ENCODE measurements around the gene DGCR6. TPM values are rescaled to one million over a fixed set of nuclear protein-coding genes. Genes with fewer than 3 reads are reported as not detected.
"Not testable (repeated sequence)": the region's sequence is repeated elsewhere in the genome, so short reads cannot be mapped to it uniquely, and the experiment has no call there.

Gene DGCR6
- total and polyA plus RNA-seq, 2 donors (not counting 1 experiment from before 2014, with no cell fraction given) = 0.56 to 0.83 TPM

DNA sequence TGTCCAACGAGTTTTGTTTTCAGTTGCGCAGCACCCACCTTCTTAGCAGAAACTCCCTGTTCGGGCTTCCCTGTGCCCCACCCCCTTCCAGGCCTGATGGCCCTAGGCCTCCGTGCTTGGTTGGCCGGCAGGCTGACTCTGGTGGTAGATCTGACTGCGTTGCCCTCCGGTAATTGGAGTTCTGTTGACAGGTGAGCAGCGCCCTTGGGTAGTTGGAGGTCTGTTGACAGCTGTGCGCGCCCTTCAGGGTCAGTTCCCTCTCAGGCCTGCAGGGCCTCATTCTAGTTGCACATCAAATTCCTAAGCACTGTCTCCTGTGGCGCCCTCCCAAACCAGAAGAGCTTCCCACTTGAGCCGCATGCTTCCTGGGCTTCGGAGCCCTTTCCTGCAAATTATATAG is 776 bp downstream of the DGCR6 start:
- Histone ChIP-seq H3K4me2 (ENCODE audit: extremely low read depth, insufficient read depth, low read length) (no peak overlapping the region), H4K20me1 (ENCODE audit: control insufficient read depth, extremely low read depth, insufficient read depth, low read length) (no peaks in the 10 kb centered on the region), H3K4me3 (replicated peaks in 1 of 4; ENCODE audit: control extremely low read depth in 1 of 4, insufficient read depth in 1 of 4, low read depth in 3 of 4, low read length in 4 of 4) (no peak overlapping the region), H3K9me3 (ENCODE audit: control insufficient read depth, insufficient read depth, low read depth, low read length) (no peaks in the 10 kb centered on the region), H3K9ac (ENCODE audit: insufficient read depth, low read length) (no peak overlapping the region), H2AFZ (ENCODE audit: low read length) (no peak overlapping the region), H3K27me3 (ENCODE audit: control insufficient read depth, insufficient read depth, low read length) (no peaks in the 10 kb centered on the region), H3K4me1 (ENCODE audit: control insufficient read depth, extremely low read depth, insufficient read depth, low read length) (no peaks in the 10 kb centered on the region), H3K79me2 (ENCODE audit: control insufficient read depth, insufficient read depth, low read length) (no peaks in the 10 kb centered on the region), H3K36me3 (ENCODE audit: control insufficient read depth, insufficient read depth, low read length) (no peaks in the 10 kb centered on the region), H3K27ac (ENCODE audit: insufficient read depth, low read length) (no peak overlapping the region)
- no peak for DNase-seq (ENCODE audit: low read depth in 2 of 2)
- TF ChIP-seq CTCF (conservative IDR thresholded peaks at IDR 0.05 in 1 of 2, IDR thresholded peaks at IDR 0.05 in 1 of 2; ENCODE audit: low read depth in 1 of 2, low read length in 2 of 2) (no peak), EZH2 (IDR thresholded peaks at IDR 0.05; ENCODE audit: low read length, missing control alignments) (no peak)

GRCh38 chr22:18909556-18909955 is 3.4 kb downstream of the DGCR6 start:
- H4K20me1 ChIP-seq (ENCODE audit: control insufficient read depth, extremely low read depth, insufficient read depth, low read length) = no peaks in the 10 kb centered on the region
- TF ChIP-seq CTCF (conservative IDR thresholded peaks at IDR 0.05 in 1 of 2, IDR thresholded peaks at IDR 0.05 in 1 of 2; ENCODE audit: low read depth in 1 of 2, low read length in 2 of 2) (no peak), EZH2 (IDR thresholded peaks at IDR 0.05; ENCODE audit: low read length, missing control alignments) (no peak)
- no peak overlapping the region for H2AFZ ChIP-seq (ENCODE audit: low read length)
- H3K4me3 ChIP-seq (replicated peaks in 1 of 4; ENCODE audit: control extremely low read depth in 1 of 4, insufficient read depth in 1 of 4, low read depth in 3 of 4, low read length in 4 of 4) = no peak overlapping the region
- no peaks in the 10 kb centered on the region for H3K79me2 ChIP-seq (ENCODE audit: control insufficient read depth, insufficient read depth, low read length)
- no peak for DNase-seq (ENCODE audit: low read depth in 2 of 2)
- no peaks in the 10 kb centered on the region for H3K4me1 ChIP-seq (ENCODE audit: control insufficient read depth, extremely low read depth, insufficient read depth, low read length)
- no peaks in the 10 kb centered on the region for H3K36me3 ChIP-seq (ENCODE audit: control insufficient read depth, insufficient read depth, low read length)
- no peak overlapping the region for H3K9ac ChIP-seq (ENCODE audit: insufficient read depth, low read length)
- H3K4me2 ChIP-seq (ENCODE audit: extremely low read depth, insufficient read depth, low read length) = no peak overlapping the region
- H3K27ac ChIP-seq (ENCODE audit: insufficient read depth, low read length) = no peak overlapping the region
- no peaks in the 10 kb centered on the region for H3K27me3 ChIP-seq (ENCODE audit: control insufficient read depth, insufficient read depth, low read length)
- H3K9me3 ChIP-seq (ENCODE audit: control insufficient read depth, insufficient read depth, low read depth, low read length) = no peaks in the 10 kb centered on the region

DNA sequence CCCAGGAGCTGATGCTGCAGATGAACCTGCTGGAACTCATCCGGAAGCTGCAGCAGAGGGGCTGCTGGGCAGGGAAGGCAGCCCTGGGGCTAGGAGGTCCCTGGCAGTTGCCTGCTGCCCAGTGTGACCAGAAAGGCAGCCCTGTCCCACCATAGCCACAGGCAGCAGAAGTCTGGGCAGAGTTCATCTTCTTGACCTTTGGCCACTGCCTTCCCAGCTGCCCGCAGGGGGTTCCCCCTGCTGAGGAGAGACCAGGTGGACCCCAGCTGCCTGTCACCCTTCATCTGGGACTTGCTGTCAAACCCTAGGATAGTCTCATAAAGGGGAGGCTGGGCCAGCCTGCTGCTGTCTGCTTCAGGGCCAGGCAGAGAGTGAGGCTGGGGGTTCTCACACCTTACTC is 5.4 kb downstream of the DGCR6 start:
- H3K4me3 ChIP-seq (replicated peaks in 1 of 4; ENCODE audit: control extremely low read depth in 1 of 4, insufficient read depth in 1 of 4, low read depth in 3 of 4, low read length in 4 of 4); H3K36me3 ChIP-seq (ENCODE audit: control insufficient read depth, insufficient read depth, low read length); H3K4me1 ChIP-seq (ENCODE audit: control insufficient read depth, extremely low read depth, insufficient read depth, low read length); DNase-seq (ENCODE audit: low read depth in 2 of 2); H3K27ac ChIP-seq (ENCODE audit: insufficient read depth, low read length); H3K27me3 ChIP-seq (ENCODE audit: control insufficient read depth, insufficient read depth, low read length); H2AFZ ChIP-seq (ENCODE audit: low read length); H3K4me2 ChIP-seq (ENCODE audit: extremely low read depth, insufficient read depth, low read length); H3K9me3 ChIP-seq (ENCODE audit: control insufficient read depth, insufficient read depth, low read depth, low read length); H3K9ac ChIP-seq (ENCODE audit: insufficient read depth, low read length); H3K79me2 ChIP-seq (ENCODE audit: control insufficient read depth, insufficient read depth, low read length); H4K20me1 ChIP-seq (ENCODE audit: control insufficient read depth, extremely low read depth, insufficient read depth, low read length): not testable (repeated sequence)

- H3K36me3 ChIP-seq (ENCODE audit: control insufficient read depth, insufficient read depth, low read length); H3K4me1 ChIP-seq (ENCODE audit: control insufficient read depth, extremely low read depth, insufficient read depth, low read length); H3K79me2 ChIP-seq (ENCODE audit: control insufficient read depth, insufficient read depth, low read length); DNase-seq (ENCODE audit: low read depth in 2 of 2); H3K4me3 ChIP-seq (replicated peaks in 1 of 4; ENCODE audit: control extremely low read depth in 1 of 4, insufficient read depth in 1 of 4, low read depth in 3 of 4, low read length in 4 of 4); H3K9me3 ChIP-seq (ENCODE audit: control insufficient read depth, insufficient read depth, low read depth, low read length); H3K27me3 ChIP-seq (ENCODE audit: control insufficient read depth, insufficient read depth, low read length); H2AFZ ChIP-seq (ENCODE audit: low read length); H4K20me1 ChIP-seq (ENCODE audit: control insufficient read depth, extremely low read depth, insufficient read depth, low read length); H3K27ac ChIP-seq (ENCODE audit: insufficient read depth, low read length); H3K4me2 ChIP-seq (ENCODE audit: extremely low read depth, insufficient read depth, low read length); H3K9ac ChIP-seq (ENCODE audit: insufficient read depth, low read length): not testable (repeated sequence)
Observed at GRCh38 chr22:18912264-18912946, 6.3 kb downstream of the DGCR6 start.

DNA sequence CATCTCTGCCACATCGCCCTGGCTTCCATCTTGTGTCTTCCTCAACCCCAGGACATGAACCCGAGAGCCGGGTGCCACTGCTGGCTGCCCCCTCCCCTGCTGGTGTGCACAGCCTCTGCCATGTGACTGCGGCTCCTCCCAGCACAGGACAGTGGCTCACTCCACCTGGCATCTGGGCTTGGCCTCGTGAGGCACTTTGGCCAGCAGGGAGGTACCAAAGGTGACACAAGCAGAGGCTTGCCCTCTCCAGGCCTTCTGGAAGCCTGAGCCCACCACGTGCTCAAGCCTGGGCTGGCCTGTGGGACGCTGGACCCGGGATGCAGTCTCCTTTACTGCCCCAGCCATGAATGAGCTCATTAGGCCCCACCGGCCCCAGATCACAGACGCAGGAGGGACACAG is 8.4 kb downstream of the DGCR6 start:
- not testable (repeated sequence) for H3K27ac ChIP-seq (ENCODE audit: insufficient read depth, low read length); H2AFZ ChIP-seq (ENCODE audit: low read length); H3K36me3 ChIP-seq (ENCODE audit: control insufficient read depth, insufficient read depth, low read length); H3K9me3 ChIP-seq (ENCODE audit: control insufficient read depth, insufficient read depth, low read depth, low read length); H3K4me3 ChIP-seq (replicated peaks in 1 of 4; ENCODE audit: control extremely low read depth in 1 of 4, insufficient read depth in 1 of 4, low read depth in 3 of 4, low read length in 4 of 4); H3K79me2 ChIP-seq (ENCODE audit: control insufficient read depth, insufficient read depth, low read length); H3K4me1 ChIP-seq (ENCODE audit: control insufficient read depth, extremely low read depth, insufficient read depth, low read length); H3K9ac ChIP-seq (ENCODE audit: insufficient read depth, low read length); H3K27me3 ChIP-seq (ENCODE audit: control insufficient read depth, insufficient read depth, low read length); H4K20me1 ChIP-seq (ENCODE audit: control insufficient read depth, extremely low read depth, insufficient read depth, low read length); DNase-seq (ENCODE audit: low read depth in 2 of 2); H3K4me2 ChIP-seq (ENCODE audit: extremely low read depth, insufficient read depth, low read length)

Measured in fibroblast of lung (primary cell).